Measurements from ENCODE around the gene NAGA.
"Not testable (repeated sequence)": the region's sequence is repeated elsewhere in the genome, so short reads cannot be mapped to it uniquely, and the experiment has no call there.

NAGA gene

DNA sequence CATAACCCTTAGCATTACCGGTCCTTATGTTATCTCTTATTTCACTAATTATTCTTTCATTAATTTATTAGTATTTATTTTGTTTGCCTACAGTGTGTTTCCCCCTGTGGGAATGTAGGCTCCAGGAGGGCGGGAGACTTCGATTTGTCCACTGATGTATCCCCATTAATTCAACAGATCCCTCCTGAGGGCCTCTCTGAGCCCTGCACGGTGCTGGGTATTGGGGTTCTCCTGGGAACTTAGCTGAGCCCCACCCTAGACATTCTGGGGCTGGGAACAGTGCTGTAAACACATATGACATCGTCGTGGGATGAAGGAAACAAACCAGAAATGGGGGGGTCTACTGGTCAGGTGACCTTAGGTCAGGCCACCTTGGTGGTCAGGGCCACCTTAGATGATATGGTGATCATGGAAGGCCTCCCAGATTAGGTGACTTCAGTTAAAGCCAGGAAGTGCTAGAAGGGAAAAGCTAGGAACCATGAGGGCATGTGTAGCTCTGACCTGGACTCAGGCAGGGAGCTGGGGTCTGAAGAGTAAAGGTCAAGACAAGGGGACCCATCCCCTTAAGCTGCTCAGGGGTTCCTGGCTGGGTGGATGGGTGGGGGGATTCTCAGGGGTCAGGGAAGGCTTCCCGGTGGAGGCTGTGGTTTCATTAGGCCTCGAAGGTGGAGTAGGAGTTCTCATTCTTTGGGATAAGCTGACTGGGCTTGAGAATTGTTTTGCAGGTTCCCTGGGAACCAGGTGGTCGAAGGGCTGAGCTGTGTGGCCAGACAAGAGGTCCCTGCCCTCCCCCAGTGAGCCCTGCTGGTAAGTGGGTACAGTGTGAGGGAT lies 4.4 kb upstream of the NAGA start:
- DNase-seq (ENCODE audit: low spot score): no peak

DNA sequence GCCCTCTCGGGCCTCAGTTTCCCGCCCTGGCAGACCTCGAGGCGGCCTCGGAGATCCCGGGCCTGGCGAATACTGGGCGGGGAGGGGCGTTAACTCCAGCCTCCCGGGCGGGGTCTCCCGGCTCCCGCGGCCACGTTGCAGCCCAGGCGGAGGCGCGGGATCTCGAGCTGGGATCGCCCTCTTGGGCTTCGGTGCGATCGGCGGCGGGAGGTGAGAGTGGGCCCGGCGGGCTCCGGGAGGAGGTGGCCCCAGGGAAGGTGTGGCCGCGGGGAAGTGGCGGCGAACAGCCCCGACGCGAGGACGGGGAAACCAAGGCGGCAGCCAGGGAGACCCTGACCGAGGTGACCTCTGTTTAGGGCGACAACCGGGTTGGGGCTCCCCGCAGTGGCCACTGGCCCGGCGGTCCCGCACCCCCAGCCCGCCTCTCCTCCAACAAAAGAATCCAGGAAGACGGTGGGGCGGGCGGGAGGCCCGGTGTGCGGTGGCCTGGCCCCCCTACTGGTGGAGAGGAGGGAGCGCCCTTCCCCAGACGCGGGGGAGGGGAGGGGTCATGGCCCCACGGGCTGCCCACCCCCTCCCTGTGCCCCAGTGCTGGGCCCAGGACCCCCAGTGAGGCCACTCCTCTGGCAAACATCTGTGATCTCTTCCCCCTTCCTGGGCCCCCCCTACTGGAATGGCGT lies 3.7 kb upstream of the NAGA start, which contains the start of gene PHETA2:
Gene PHETA2, plus strand, starts transcription at position 117 of the 680 bp plus-strand sequence. CDS start 3,046 bp downstream, outside the sequence.
- peak; percentile 50 for DNase-seq (ENCODE audit: low spot score)

DNA sequence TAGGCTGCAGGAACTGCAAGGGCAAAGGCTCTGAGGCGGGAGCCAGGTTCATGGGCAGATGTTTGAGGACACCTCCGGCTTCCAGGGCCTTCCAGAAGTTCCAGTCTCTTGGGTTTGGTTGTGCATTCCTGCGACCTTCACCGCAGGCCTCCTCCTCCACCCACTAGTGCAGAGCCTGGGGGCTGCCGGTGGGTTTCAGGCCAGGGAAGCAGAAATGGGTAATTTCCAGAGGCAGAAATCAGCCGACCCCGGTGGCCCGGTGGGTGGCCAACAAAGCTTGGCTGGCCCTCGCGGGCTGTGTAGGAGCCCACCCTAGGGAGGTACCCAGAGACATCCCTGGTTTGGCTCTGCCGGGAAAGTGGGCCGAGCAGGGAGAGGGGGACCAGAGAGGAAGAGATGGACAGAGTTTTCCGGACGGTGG lies 3.0 kb upstream of the NAGA start:
- DNase-seq (ENCODE audit: low spot score): no peak

DNA sequence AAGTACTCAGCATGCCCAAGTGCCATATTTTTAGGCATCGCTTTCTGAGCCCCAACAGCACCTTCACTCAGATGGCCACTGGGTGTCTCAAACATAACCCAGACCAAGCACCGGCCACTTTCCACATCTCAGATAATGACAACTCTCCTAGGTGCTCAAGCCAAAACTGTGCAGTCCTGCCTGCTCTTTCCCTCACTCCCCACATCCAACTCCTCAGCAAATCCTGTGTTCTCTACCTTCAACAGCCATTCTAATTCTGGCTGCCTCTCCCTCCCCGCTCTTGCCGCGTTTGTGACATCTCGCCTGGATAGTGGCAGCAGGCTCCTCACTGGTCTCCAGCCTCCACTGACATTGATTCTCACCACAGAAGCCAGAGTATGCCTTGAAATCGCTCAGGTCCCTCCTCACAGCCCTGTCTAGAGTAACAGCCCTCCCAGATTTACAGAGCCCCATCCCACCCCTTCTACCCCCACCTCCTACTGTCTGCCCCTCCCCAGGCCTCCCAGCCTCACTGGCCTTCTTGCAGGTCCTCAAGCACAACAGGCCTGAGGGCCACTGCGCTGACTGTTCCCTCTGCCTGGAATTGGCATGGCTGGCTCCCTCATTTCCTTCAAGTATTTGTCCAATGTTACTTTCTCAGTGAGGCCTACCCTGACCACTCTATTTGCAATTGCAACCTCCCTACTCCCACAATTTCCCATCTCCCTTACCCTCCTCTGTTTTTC lies 2.2 kb upstream of the NAGA start:
- DNase-seq (ENCODE audit: low spot score): no peak

DNA sequence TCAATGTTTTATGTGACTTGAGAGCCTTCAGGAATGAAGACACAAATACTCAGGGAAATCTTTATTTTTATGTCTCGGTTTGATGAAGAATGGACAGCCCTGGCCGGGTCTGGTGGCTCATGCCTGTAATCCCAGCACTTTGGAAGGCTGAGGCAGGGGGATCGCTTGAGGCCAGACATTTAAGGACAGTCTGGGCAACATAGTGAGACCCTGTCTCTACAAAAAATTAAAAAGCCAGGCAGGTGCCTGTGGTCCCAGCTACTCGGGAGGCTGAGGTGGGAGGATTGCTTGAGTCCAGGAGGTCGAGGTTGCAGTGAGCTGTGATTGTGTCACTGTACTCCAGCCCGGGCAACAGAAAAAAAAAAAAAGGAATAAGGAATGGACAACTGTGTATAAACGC lies 896 bp upstream of the NAGA start:
- not testable (repeated sequence) for DNase-seq (ENCODE audit: low spot score)

DNA sequence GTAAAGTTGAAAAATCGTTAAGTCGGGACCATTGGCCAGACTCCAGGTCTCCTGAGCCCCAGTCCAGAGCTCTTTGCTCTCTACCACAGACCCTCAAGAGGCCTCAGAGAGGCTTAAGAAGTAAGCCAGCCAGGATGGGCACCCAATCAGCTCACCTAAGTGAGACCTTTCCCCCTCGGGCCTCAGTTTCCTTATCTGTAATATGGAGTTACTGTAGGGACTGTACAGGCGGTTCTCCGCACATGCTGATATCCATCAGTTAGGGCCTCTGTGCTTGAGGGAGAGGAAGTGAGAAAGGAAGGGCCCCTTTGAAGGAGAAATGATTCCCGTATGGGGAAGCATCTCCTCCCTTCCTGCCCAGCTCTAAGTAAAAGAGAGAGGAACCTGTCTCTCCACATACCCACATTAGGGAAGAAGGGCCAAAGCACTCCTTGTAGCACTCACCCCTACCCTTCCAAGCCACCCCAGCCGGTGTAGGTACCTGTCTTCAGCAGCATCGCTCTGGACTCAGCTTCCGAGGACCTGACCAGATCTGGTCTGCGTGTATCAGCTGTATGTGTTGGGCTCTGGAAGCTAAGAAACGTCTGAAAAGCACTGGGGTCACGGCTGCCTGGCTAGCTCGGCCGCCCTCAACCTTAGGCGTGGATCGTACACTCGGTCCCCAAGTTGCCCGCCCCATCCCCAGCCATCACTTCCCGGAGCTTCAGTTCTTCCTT lies 653 bp downstream of the NAGA start:
- DNase-seq (ENCODE audit: low spot score): no peak

DNA sequence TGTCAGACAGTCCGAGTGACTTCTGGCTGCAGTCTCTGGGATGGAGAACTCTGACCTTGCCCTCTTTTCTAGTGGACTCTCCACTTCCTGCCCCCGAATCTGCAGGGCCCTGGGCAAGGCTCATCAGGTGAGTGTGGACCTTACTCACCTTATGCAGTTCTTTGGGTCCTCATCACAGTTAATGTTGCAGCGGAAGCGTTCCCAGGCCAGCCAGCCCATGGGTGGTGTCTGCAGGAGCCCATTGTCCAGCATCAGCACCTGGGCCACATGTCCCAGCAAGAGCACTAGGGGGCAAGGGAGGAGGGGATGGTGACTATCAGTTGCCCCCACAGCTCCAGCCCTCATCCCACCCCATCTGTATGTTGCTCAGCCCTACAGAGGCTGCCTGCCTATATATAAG lies 2.3 kb downstream of the NAGA start:
- DNase-seq (ENCODE audit: low spot score): no peak

DNA sequence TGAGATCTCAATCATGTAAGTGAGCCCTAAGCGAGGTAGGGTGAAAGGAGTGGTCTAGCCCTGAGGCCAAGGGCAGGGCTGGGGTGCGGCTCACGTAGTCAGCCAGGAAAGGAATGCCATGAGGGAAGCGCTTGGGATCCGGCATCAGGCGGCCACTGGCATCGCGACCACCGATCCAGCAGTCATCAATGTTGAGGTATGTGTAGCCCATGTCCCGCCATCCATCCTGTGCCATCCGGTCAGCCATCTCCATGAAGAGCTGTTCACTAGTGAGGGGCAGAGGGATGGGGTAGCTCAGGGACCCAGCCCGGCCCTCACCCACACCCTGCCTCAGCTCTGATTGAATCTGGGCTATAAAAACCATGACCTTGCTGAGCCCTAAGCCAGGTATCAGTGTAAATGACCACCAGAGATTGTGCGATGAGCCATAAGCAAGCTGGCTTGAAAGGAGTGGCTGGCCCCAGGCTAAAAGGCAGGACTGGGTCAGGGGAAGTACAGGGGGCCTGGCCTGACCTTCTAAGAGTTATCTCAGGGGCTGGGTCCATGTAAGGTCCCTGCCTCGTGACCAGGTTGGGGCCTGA lies 2.9 kb downstream of the NAGA start:
- DNase-seq (ENCODE audit: low spot score): no peak

DNA sequence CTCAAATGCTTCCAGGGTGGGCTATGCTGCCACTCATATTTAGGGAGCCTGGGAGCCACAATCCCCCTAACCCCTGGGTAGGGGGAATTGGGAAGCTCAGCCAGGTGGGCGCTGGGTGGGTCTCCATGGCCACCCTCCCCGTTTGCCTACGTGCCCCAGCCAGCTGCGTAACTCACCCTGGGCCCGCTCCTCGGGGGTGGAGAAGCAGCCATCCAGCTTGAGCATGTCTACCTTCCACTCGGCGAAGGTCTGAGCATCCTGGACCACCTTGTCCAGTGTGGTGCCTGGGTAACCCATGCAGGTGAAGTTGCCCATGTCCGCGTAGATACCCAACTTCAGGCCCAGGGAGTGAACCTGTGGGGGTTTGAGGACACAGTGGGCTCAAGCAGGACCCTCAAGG lies 3.7 kb downstream of the NAGA start:
- no peak for DNase-seq (ENCODE audit: low spot score)

DNA sequence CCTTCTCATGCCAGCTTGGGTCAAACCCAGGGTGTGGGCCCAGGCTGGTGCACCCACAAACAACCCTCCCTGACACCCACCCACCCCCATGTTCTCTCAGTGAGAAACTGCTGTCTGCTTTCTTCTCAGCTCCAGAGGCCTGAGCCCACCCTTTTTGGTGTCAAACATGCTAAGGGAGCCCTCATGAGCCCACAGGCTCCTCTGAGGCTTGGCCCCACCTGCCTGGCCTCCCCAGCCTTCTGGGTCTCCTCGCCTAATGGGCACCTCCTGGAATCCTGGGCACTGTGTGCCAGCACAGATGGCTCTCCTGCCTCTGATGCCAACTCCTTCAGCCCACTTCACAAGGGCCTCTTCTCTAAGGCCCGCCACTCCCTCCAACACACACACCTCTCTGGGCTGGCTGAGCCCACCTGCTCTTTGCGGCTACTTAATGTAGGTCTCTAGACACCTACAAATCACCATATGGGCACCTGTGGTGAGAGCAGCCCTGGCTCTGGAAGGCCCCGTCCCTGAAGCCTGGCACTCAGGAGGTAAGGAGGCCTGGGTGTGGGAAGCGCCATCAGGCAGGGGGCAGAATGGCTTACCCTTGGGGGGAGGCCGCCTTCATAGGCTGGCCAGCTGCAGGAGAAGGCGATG lies 4.4 kb downstream of the NAGA start:
- DNase-seq (ENCODE audit: low spot score): no peak

DNA sequence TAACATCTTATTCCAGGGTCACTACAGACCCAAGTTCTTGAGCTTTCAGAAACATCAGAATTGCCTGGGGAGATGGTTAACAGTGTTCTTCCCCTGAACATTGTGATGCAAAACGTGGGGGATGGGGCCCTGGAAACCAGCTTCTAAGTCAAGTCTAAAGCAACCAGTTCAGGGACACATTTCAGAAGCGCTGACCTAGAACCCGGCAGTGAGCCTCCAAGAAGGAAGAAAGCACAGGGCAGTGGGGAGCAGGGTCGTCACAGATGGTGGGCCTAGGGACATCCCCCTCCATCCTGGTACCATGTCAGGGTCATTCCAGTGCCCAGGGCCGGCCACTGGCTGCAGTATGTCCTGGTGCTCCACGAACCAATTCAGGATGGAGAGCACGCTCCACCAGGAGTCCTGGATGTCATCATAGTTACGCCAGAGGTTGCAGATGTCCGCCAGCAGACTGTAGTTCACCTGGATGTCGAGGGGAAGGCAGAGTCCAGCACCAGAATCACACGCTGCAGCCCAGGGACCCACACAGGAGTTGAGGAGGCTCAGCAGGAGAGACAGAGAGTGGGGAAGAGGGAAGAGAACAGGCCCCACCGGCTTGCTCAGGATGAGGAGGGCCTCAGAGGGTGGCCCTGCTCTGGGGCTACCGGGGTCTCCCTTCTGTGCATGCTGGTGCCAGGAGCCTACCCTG lies 5.0 kb downstream of the NAGA start:
- DNase-seq (ENCODE audit: low spot score): no peak

DNA sequence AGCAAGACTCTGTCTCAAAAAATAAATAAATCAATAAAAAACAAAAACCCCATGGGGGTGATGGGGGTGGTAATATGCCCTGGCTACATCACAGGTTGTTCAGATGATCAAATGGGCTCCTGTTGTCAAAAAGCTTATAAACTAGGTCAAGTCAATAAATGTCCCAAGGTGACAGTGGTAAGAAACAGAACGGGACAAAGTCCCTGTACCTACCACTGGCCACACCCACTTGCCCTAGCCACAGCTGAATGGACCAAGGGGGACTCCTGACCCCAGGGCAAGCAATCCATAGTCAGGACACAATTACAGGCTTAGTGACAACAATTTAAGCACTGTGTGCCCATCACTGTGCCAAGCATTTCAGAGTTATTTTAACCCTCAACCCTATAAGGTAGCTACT lies 6.0 kb downstream of the NAGA start:
- DNase-seq (ENCODE audit: low spot score): no peak

DNA sequence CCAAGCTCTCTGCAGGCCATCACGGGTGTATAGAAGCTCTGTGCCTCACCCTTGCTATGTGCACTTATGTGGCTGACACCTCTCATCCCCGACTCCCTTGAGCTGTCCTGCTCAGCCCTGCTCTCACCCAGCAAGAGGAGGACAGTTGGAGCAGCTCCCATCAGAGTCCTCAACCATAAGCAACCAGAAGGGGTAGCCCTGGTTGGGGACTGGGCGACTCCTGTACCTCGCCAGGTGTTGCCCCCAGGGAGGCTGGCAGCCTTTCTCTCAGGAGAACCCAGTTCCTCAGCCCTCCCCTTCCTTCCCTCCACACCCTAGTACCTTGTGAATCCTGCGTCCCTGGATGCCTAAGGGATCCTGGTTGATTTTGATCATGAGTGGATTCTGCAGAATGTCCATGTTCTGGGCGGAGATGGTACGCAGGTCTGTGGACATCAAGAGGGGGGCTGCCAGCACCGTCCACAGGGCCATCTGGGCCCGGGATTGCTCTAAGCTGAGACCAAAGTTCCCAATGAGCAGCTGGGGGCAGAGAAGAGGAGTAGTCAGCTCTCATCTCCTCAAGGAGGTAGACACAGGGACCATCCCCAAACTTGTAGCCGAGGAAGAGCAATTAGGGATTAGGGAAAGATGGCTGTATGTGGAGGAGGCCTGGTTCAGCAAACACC lies 8.0 kb downstream of the NAGA start:
- DNase-seq (ENCODE audit: low spot score): no peak

DNA sequence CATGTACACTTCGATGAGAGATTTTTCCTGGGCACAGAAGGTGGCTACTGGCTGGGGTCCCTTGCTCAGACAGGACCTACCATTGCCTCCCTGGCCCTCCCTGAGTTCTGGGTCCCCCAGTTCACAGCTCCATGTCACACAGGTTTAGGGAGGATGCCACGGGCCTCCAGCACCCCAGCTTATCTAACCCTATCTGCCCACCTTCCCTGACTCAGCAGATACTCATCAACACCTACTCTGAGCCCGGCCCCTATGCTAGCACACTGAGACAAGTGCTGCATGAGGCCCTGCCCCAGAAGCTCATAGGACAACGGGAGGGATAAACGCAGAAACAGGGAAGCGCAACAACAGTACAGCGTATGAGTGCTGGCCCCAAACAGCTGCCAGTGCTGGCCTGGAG lies 9.6 kb downstream of the NAGA start:
- DNase-seq (ENCODE audit: low spot score): no peak

DNA sequence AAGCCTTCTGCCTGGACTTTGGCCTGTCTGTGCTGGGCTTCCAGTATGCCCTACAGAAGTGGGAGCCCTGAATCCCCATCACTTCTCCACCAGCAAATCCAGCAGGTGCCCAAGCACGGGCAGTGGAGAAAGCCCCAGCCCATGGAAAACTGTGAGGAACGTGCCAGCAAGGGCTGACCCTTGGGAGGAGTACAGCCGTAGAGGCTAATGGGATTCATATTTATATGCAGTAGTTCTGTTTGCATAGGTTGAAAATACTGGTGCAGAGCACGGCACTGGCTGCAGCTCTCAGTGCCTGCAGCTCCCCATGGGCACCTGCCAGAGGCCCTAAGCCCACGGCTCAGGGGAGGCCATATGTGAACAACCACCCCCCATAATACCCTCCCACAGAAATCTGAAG lies 10.1 kb downstream of the NAGA start:
- no peak for DNase-seq (ENCODE audit: low spot score)

DNA sequence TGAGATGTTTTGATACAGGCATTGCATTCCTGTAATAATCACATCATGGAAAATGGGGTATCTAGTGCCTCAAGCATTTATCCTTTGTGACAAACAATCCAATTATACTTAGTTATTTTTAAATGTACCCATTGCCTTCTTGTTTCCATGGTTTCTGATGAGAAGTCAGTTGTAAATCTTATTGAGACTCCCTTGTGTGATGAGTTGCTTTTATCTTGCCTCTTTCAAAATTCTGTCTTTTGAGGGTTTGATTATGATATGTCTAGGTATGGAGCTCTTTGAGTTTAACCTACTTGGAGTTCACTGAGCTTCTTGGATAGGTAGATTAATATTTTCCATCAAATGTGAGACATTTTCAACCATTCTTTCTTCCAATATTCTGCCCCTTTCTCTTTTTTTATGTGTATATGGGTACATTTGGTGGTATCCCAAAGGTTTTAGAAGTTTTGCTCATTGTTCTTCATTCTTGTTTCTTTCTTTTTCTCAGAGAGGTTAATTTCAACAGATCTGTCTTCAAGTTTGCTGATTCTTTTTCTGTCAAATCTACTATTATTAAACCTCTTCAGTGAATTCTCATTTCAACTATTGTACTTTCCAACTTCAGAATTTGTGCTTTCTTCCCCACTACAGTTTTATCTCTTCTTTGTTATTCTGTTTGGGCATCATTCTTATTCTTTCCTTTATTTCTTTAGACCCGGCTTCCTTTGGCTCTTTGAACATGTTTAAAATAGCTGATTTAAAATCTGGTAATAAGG lies 13.7 kb downstream of the NAGA start:
- DNase-seq (ENCODE audit: low spot score): no peak

DNA sequence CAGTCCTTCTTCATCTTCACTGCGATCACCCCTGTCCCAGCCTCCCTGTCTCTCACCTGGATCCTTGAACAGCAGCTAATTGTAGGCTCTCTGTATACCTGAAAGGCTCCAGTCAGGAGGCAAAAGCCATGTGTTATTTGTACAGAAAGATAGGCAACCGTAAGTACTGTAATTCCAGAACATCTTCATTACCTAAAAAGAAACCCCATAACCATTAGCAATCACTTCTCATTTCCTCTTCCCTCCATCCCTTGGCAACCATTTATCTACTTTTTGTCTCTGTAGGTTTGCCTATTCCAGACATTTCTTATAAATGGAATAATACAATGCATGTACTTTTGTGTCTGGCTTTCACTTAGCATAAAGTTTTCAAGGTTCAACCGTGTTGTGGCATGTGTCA lies 17.8 kb downstream of the NAGA start:
- no peak for DNase-seq (ENCODE audit: low spot score)

DNA sequence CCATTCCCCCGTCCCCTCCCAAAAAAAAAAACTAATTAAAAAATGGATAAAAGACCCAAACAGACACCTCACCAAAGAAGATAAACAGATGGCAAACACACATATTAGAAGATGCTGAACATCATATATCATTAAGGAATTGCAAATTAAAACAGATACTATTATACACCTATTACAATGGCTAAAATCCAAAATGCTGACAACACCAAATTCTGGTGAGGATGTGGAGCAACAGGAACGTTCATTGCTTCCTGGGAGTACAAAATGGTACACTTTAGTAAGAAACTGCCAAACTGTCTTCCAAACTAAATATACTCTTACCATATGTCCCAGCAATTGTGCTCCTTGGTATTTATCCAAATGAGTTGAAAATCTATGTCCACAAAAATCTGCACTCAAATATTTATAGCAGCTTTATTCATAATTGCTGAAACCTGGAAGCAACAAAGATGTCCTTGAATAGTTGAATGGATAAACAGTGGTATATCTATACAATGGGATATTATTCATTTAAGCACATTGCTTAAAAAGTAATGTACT lies 19.9 kb downstream of the NAGA start:
- DNase-seq (ENCODE audit: low spot score): no peak

DNA sequence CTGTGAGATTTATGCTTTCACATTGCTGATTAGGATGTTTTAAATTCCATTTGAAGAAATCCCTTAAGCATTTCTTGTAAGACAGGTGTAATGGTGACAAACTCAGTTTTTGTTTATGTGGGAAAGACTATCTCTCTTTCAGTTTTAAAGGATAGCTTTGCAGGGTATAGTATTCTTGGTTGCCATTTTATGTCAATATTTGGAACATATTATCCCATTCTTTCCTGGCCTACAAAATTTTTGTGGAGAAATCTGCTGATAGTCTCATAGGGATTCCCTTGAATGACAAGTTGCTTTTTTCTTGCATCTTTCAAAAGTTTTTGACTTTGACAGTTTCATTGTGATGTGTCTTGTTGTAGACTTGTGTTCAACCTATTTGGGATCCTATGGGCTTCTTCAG lies 28.8 kb downstream of the NAGA start:
- DNase-seq (ENCODE audit: low spot score): no peak

Data from LoVo (cell line).